Measurements from ENCODE around the gene BLMH. TPM values are rescaled to one million over a fixed set of nuclear protein-coding genes. Genes with fewer than 3 reads are reported as not detected.

The BLMH gene
- total RNA-seq, 1 donor from 2014 or later = 40.3 TPM

GRCh38 chr17:30318155-30318554 lies 26.4 kb upstream of the BLMH start:
- ChIA-PET CTCF (no interaction called here), POLR2A (no interaction called here)
- DNase-seq = no peak
- Mint-ChIP-seq H3K36me3 (ENCODE audit: low read depth) (no peaks in the 10 kb centered on the region), H3K4me1 (peaks cover 1% of the 10 kb centered on the region), H3K27me3 (peaks cover under 1% of the 10 kb centered on the region), H3K4me3 (no peak overlapping the region), H3K9me3 (no peaks in the 10 kb centered on the region), H3K27ac (no peak overlapping the region)
- TF ChIP-seq CTCF (IDR thresholded peaks at IDR 0.05) = no peak
- intact Hi-C loops (cut with micrococcal nuclease) = no loop called here
- no peak for ATAC-seq (ENCODE audit: low read depth)

- intact Hi-C loops (cut with micrococcal nuclease) = no loop called here
- DNase-seq (no peak), ATAC-seq (ENCODE audit: low read depth) (no peak)
- Mint-ChIP-seq H3K4me1 (no peaks in the 10 kb centered on the region), H3K9me3 (no peaks in the 10 kb centered on the region), H3K36me3 (ENCODE audit: low read depth) (no peaks in the 10 kb centered on the region), H3K27me3 (peaks cover 11% of the 10 kb centered on the region), H3K4me3 (no peak overlapping the region), H3K27ac (no peak overlapping the region)
- ChIA-PET CTCF (interaction anchor here (1.3 kb wide), 1 partner anchor 20 kb away, joined by 3 read pairs; no protein-coding TSS in a partner anchor), POLR2A (no interaction called here)
- no peak for TF ChIP-seq CTCF (IDR thresholded peaks at IDR 0.05)
These were observed 25.0 kb upstream of the BLMH start for GRCh38 chr17:30316736-30317135.

GRCh38 chr17:30315106-30315505 lies 23.4 kb upstream of the BLMH start:
- no peak for TF ChIP-seq CTCF (IDR thresholded peaks at IDR 0.05)
- CTCF ChIA-PET = no interaction called here
- H3K27ac Mint-ChIP-seq = no peak overlapping the region
- ATAC-seq (ENCODE audit: low read depth) = no peak
- peaks cover 11% of the 10 kb centered on the region for H3K27me3 Mint-ChIP-seq
- H3K9me3 Mint-ChIP-seq = no peaks in the 10 kb centered on the region
- no peaks in the 10 kb centered on the region for H3K4me1 Mint-ChIP-seq
- intact Hi-C loops (cut with micrococcal nuclease) = no loop called here
- POLR2A ChIA-PET = interaction anchor here (0.6 kb wide), 1 partner anchor 18 kb away, joined by 5 read pairs; no protein-coding TSS in a partner anchor
- H3K36me3 Mint-ChIP-seq (ENCODE audit: low read depth) = no peaks in the 10 kb centered on the region
- no peak for DNase-seq
- H3K4me3 Mint-ChIP-seq = no peak overlapping the region

GRCh38 chr17:30314474-30314873 lies 22.7 kb upstream of the BLMH start:
- Mint-ChIP-seq H3K27me3 (peaks cover 11% of the 10 kb centered on the region), H3K36me3 (ENCODE audit: low read depth) (no peaks in the 10 kb centered on the region), H3K4me1 (no peaks in the 10 kb centered on the region), H3K9me3 (no peaks in the 10 kb centered on the region), H3K4me3 (no peak overlapping the region), H3K27ac (no peak overlapping the region)
- ChIA-PET POLR2A (no interaction called here), CTCF (no interaction called here)
- ATAC-seq (ENCODE audit: low read depth) (no peak), DNase-seq (no peak)
- TF ChIP-seq CTCF (IDR thresholded peaks at IDR 0.05) = no peak
- intact Hi-C loops (cut with micrococcal nuclease) = no loop called here

GRCh38 chr17:30312226-30312625 lies 20.5 kb upstream of the BLMH start:
- intact Hi-C loops (cut with micrococcal nuclease) = no loop called here
- no peak for TF ChIP-seq CTCF (IDR thresholded peaks at IDR 0.05)
- Mint-ChIP-seq H3K4me3 (no peak overlapping the region), H3K27ac (no peak overlapping the region), H3K36me3 (ENCODE audit: low read depth) (no peaks in the 10 kb centered on the region), H3K27me3 (peaks cover 11% of the 10 kb centered on the region), H3K9me3 (no peaks in the 10 kb centered on the region), H3K4me1 (no peaks in the 10 kb centered on the region)
- ATAC-seq (ENCODE audit: low read depth) (no peak), DNase-seq (no peak)
- CTCF ChIA-PET = no interaction called here
- POLR2A ChIA-PET = interaction anchor here (0.7 kb wide), 1 partner anchor 9 kb away, joined by 3 read pairs; no protein-coding TSS in a partner anchor

Data from activated B cell treated with CpG ODN at 0.5 μM for 24 hours (primary cell).